ENCODE measurements around the gene RGS17.

- TF ChIP-seq FOXM1 (IDR thresholded peaks at IDR 0.05; ENCODE audit: borderline replicate concordance, low read depth) (no peak), MAX (IDR thresholded peaks at IDR 0.05) (no peak), YY1 (IDR thresholded peaks at IDR 0.05; ENCODE audit: low read depth) (no peak), USF1 (IDR thresholded peaks at IDR 0.05) (no peak), NFIC (IDR thresholded peaks at IDR 0.05) (no peak), EGR1 (IDR thresholded peaks at IDR 0.05) (no peak), EP300 (IDR thresholded peaks at IDR 0.05; ENCODE audit: borderline replicate concordance) (no peak), REST (IDR thresholded peaks at IDR 0.05; ENCODE audit: low read depth) (no peak), CEBPB (IDR thresholded peaks at IDR 0.05) (no peak)
Measured at GRCh38 chr6:153058909-153059308, 72.2 kb downstream of the RGS17 start.
